Endothelial cell of umbilical vein (primary cell): Measurements from ENCODE around the gene SPINK4. TPM values are rescaled to one million over a fixed set of nuclear protein-coding genes. Genes with fewer than 3 reads are reported as not detected.

Experiments used
- BruUV-seq: library from RNA; stranded (reverse); fragments of 400-500 nt; replicated peaks from 2 replicates; lab custom pipeline; 2021; lab: Mats Ljungman, UMichigan
- CTCF ChIA-PET: fragments of 300-600, 350-600 bp; sonication (Branson Sonifier 250); formaldehyde crosslinking; loops from one replicate; lab custom pipeline; 2021; ENCODE audit warnings: antibody characterized with exemption, inconsistent platforms; lab: Charles Lee
- POLR2A ChIA-PET: fragments of 300-600, 350-600 bp; sonication (Branson Sonifier 250); formaldehyde crosslinking; loops from one replicate; lab custom pipeline; 2021; ENCODE audit warnings: antibody characterized with exemption, inconsistent platforms; lab: Charles Lee
- DNase-seq: peaks from one replicate; pipeline ENCODE4 v3.0.0-alpha.2; 2011; ENCODE audit warnings: low read depth, low spot score
- FAIRE-seq: peaks from 2 replicates; lab custom pipeline; 2011; peaks lifted over from hg19 to GRCh38; lab: Jason Lieb, UNC
- H2AFZ ChIP-seq: 2 replicates; pipeline ENCODE4 v1.6.0; 2012; ENCODE audit warnings: low read depth, low read length, control low read depth, inconsistent platforms
- H3K27ac ChIP-seq: 2 replicates; pipeline ENCODE4 v1.5.1; 2011; ENCODE audit warnings: low read depth, mild to moderate bottlenecking, control low read depth, low read length, moderate library complexity; ENCODE audit not compliant: insufficient read depth
- H3K27me3 ChIP-seq, 2 experiments: 2 replicates each; pipeline versions ENCODE4 v1.6.0 to v1.6.1; 2011; ENCODE audit warnings: low read length in 2 of 2, mixed read lengths in 1 of 2; ENCODE audit not compliant: control insufficient read depth in 2 of 2, insufficient read depth in 2 of 2
- H3K36me3 ChIP-seq, 2 experiments: 2 replicates in 1 of 2; 3 replicates in 1 of 2; pipeline ENCODE4 v1.5.1; 2011; ENCODE audit warnings: low read length in 2 of 2, mild to moderate bottlenecking in 1 of 2, moderate library complexity in 1 of 2; ENCODE audit not compliant: control insufficient read depth in 2 of 2, insufficient read depth in 2 of 2; ENCODE audit errors: extremely low read depth in 1 of 2
- H3K4me1 ChIP-seq: 3 replicates; pipeline ENCODE4 v1.5.1; 2011; ENCODE audit warnings: mild to moderate bottlenecking, low read length; ENCODE audit not compliant: control insufficient read depth, insufficient read depth; ENCODE audit errors: extremely low read depth
- H3K4me2 ChIP-seq: 2 replicates; pipeline ENCODE4 v1.6.1; 2011; ENCODE audit warnings: low read length, control low read depth, mixed read lengths; ENCODE audit not compliant: insufficient read depth
- H3K4me3 ChIP-seq, 3 experiments: fragments of 200-600 bp in 1 of 3; sonication (generic), shearing (Covaris generic) in 1 of 3; replicated peaks in 1 of 3; 2 replicates each; pipeline ENCODE4 v1.5.1; 2011 to 2016; ENCODE audit warnings: control low read depth in 3 of 3, low read length in 3 of 3, mild to moderate bottlenecking in 2 of 3, inconsistent platforms in 1 of 3, low read depth in 1 of 3, moderate library complexity in 1 of 3; ENCODE audit not compliant: insufficient read depth in 1 of 3
- H3K79me2 ChIP-seq: 2 replicates; pipeline ENCODE4 v1.6.0; 2012; ENCODE audit warnings: low read length, inconsistent platforms; ENCODE audit not compliant: control insufficient read depth, insufficient read depth
- H3K9ac ChIP-seq: replicated peaks from 2 replicates; pipeline ENCODE3; 2011; ENCODE audit warnings: low read length, control low read depth; ENCODE audit not compliant: insufficient read depth; ENCODE audit errors: extremely low read depth
- H3K9me1 ChIP-seq: replicated peaks from 3 replicates; pipeline ENCODE4 v1.6.0; 2011; ENCODE audit warnings: mild to moderate bottlenecking, low read length; ENCODE audit not compliant: control insufficient read depth, insufficient read depth; ENCODE audit errors: extremely low read depth
- H3K9me3 ChIP-seq: replicated peaks from 2 replicates; pipeline ENCODE4 v1.5.1; 2012; ENCODE audit warnings: low read length, inconsistent platforms; ENCODE audit not compliant: control insufficient read depth, insufficient read depth
- H4K20me1 ChIP-seq: replicated peaks from 2 replicates; pipeline ENCODE3; 2011; ENCODE audit warnings: mild to moderate bottlenecking, low read length; ENCODE audit not compliant: control insufficient read depth, insufficient read depth; ENCODE audit errors: extremely low read depth
- EZH2 ChIP-seq: IDR thresholded peaks from 2 replicates; pipeline ENCODE4 v1.6.1; 2012; ENCODE audit warnings: borderline replicate concordance, low read depth, mild to moderate bottlenecking, moderate library complexity, low read length, inconsistent platforms; ENCODE audit not compliant: severe bottlenecking
- FOS ChIP-seq: IDR thresholded peaks from 2 replicates; pipeline ENCODE4 v1.6.1; 2011; ENCODE audit warnings: mild to moderate bottlenecking, low read length, moderate library complexity, borderline replicate concordance; ENCODE audit not compliant: insufficient read depth
- GATA2 ChIP-seq: IDR thresholded peaks from 2 replicates; pipeline ENCODE4 v1.7.0; 2011; ENCODE audit warnings: low read depth, mild to moderate bottlenecking, moderate library complexity, mixed read lengths, low read length; ENCODE audit not compliant: insufficient read length, insufficient read depth
- JUN ChIP-seq: IDR thresholded peaks from 2 replicates; pipeline ENCODE4 v1.6.1; 2011; ENCODE audit warnings: borderline replicate concordance, low read depth; ENCODE audit not compliant: insufficient read length, insufficient read depth
- MAX ChIP-seq: IDR thresholded peaks from 2 replicates; pipeline ENCODE4 v1.6.1; 2011; ENCODE audit not compliant: insufficient read depth, insufficient read length
- MYC ChIP-seq: IDR thresholded peaks from one replicate; pipeline ENCODE4 v1.6.1; 2011; ENCODE audit warnings: mild to moderate bottlenecking, low read depth, low read length
- POLR2AphosphoS5 ChIP-seq: IDR thresholded peaks from 2 replicates; pipeline ENCODE4 v1.6.1; 2012; ENCODE audit warnings: low read depth, mild to moderate bottlenecking, control low read depth, low read length, moderate library complexity; ENCODE audit not compliant: insufficient read depth
- dilution Hi-C: fragments of 300-500 bp; cut with MboI; formaldehyde crosslinking; loops from one replicate; pipeline ENCODE4 v1.15.0; 2019; ENCODE audit warnings: low sequenced_read_pairs; ENCODE audit not compliant: extremely low pct_ligation_motif_present
- intact Hi-C: fragments of 100-400 bp; cut with micrococcal nuclease; formaldehyde crosslinking; loops from one replicate; pipeline ENCODE4 v1.10.0; 2022
- polyA plus RNA-seq, 4 experiments: library from polyadenylated mRNA; depleted of rRNA in 3 of 4; stranded (reverse) in 3 of 4; unstranded in 1 of 4; fragments of >200 nt; gene quantifications; 2 replicates each; pipeline versions ENCODE4 v1.2.1 to v1.2.3, GENCODE V29; 2011 to 2012; ENCODE audit warnings: missing spikeins in 1 of 4
- total RNA-seq: library from RNA; stranded (reverse); gene quantifications from 2 replicates; pipeline ENCODE4 v1.2.3, GENCODE V29; 2021
- TF ChIP-seq, protein P1 (sequence below), 2 donors: IDR thresholded peaks; 1 replicate in 1 of 2; 2 replicates in 1 of 2; pipeline ENCODE4 v1.5.1; 2011; ENCODE audit warnings: low read length in 2 of 2, mild to moderate bottlenecking in 2 of 2, moderate library complexity in 2 of 2, control low read depth in 1 of 2, inconsistent platforms in 1 of 2, low read depth in 1 of 2; ENCODE audit not compliant: insufficient read depth in 1 of 2; ENCODE audit errors: extremely low read depth in 1 of 2

The SPINK4 gene
- total and polyA plus RNA-seq, 2 donors (not counting 3 experiments of a cell fraction or from before 2014, with no cell fraction given), result not detected

DNA sequence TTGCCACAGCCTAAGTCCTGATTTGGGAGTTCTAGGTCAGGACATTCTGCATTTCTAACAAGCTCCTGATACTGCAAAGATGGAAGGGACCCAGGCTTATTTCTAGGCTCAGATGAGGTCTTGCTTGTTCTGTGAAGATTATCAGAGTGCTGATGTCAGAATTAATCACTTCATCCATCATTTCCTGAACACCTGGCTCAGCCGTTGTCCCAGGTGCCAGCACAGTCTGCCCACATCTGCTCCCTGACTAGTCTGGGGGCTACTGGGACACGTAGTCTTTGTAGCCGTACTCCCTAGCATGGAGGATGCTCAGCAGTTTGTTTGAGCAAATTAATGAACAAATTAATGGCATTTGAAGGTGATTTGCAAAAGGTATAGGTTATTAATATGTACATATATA is 17.9 kb upstream of the SPINK4 start:
- Histone ChIP-seq H3K4me1 (peaks cover 9% of the 10 kb centered on the region), H3K79me2 (no peaks in the 10 kb centered on the region), H2AFZ (no peak overlapping the region), H3K4me3 (no peak overlapping the region), H3K36me3 (no peaks in the 10 kb centered on the region), H3K9me3 (no peaks in the 10 kb centered on the region), H4K20me1 (no peaks in the 10 kb centered on the region), H3K9me1 (no peaks in the 10 kb centered on the region), H3K4me2 (no peak overlapping the region), H3K9ac (no peak overlapping the region), H3K27ac (no peak overlapping the region), H3K27me3 (peaks cover 2 to 3% of the 10 kb centered on the region in 2 experiments)
- ChIA-PET CTCF (interaction anchor here (1.0 kb wide), 1 partner anchor 122 kb away, joined by 3 read pairs; no protein-coding TSS in a partner anchor), POLR2A (no interaction called here)
- DNase-seq (no peak), FAIRE-seq (no peak)
- intact Hi-C loops, result no loop called here
- dilution Hi-C loops, result no loop called here
- no TSS peak for BruUV-seq
- TF ChIP-seq MAX, result no peak
- TF ChIP-seq FOS, result no peak
- no peak for TF ChIP-seq EZH2
- TF ChIP-seq POLR2AphosphoS5, result no peak
- no peak for TF ChIP-seq JUN
- TF ChIP-seq GATA2, result no peak
- no peak for TF ChIP-seq MYC

GRCh38 chr9:33223696-33224095 is 16.3 kb upstream of the SPINK4 start:
- intact Hi-C loops, result no loop called here

More at GRCh38 chr9:33223696-33224095, 16.3 kb upstream of the SPINK4 start:
- FAIRE-seq (no peak), DNase-seq (peak; percentile 17)
- H4K20me1 ChIP-seq, result no peaks in the 10 kb centered on the region
- peaks cover 9% of the 10 kb centered on the region for H3K4me1 ChIP-seq
- no peak overlapping the region for H3K27ac ChIP-seq
- H3K79me2 ChIP-seq, result no peaks in the 10 kb centered on the region
- no peaks in the 10 kb centered on the region for H3K9me3 ChIP-seq
- no peak overlapping the region for H3K9ac ChIP-seq
- no peak for TF ChIP-seq GATA2
- TF ChIP-seq, protein P1, sequence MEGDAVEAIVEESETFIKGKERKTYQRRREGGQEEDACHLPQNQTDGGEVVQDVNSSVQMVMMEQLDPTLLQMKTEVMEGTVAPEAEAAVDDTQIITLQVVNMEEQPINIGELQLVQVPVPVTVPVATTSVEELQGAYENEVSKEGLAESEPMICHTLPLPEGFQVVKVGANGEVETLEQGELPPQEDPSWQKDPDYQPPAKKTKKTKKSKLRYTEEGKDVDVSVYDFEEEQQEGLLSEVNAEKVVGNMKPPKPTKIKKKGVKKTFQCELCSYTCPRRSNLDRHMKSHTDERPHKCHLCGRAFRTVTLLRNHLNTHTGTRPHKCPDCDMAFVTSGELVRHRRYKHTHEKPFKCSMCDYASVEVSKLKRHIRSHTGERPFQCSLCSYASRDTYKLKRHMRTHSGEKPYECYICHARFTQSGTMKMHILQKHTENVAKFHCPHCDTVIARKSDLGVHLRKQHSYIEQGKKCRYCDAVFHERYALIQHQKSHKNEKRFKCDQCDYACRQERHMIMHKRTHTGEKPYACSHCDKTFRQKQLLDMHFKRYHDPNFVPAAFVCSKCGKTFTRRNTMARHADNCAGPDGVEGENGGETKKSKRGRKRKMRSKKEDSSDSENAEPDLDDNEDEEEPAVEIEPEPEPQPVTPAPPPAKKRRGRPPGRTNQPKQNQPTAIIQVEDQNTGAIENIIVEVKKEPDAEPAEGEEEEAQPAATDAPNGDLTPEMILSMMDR (IDR thresholded peaks at IDR 0.05; ENCODE audit: extremely low read depth in 1 of 2, insufficient read depth in 1 of 2, low read depth in 1 of 2, low read length in 2 of 2), result peak in 1 of 2 donors; percentile 19
- no peak overlapping the region for H3K4me2 ChIP-seq
- BruUV-seq, result no TSS peak
- CTCF ChIA-PET, result no interaction called here
- no peak overlapping the region for H2AFZ ChIP-seq
- no peaks in the 10 kb centered on the region for H3K27me3 ChIP-seq
- no peak overlapping the region for H3K4me3 ChIP-seq
- H3K36me3 ChIP-seq, result no peaks in the 10 kb centered on the region
- no peaks in the 10 kb centered on the region for H3K9me1 ChIP-seq
- POLR2A ChIA-PET, result no interaction called here
- dilution Hi-C loops, result no loop called here
